PC-3 (cell line): Measurements from ENCODE around the gene ALKBH5. TPM values are rescaled to one million over a fixed set of nuclear protein-coding genes. Genes with fewer than 3 reads are reported as not detected.

Source experiments
- ATAC-seq: fragments of 200-7000 bp; cut with Tn5 transposase; 2 replicates; pipeline ENCODE4 v1.9.1; 2020; ENCODE audit warnings: mild to moderate bottlenecking, moderate library complexity
- BruUV-seq: library from RNA; stranded (reverse); fragments of 400-500 nt; replicated peaks from 2 replicates; lab custom pipeline; 2021; lab: Mats Ljungman, UMichigan
- CTCF ChIA-PET: fragments of 300-600 bp; sonication (Branson Sonifier 250); formaldehyde crosslinking; loops from one replicate; lab custom pipeline; 2022; ENCODE audit warnings: antibody characterized with exemption; lab: Charles Lee
- POLR2A ChIA-PET: fragments of 300-600 bp; sonication (Branson Sonifier 250); formaldehyde crosslinking; loops from one replicate; lab custom pipeline; 2022; ENCODE audit warnings: antibody characterized with exemption; ENCODE audit not compliant: unreplicated experiment; lab: Charles Lee
- DNase-seq: peaks from one replicate; pipeline ENCODE4 v3.0.0-alpha.2; 2015
- H2AFZ ChIP-seq: fragments of 300-600 bp; sonication (generic); 2 replicates; pipeline ENCODE4 v1.6.0; 2016; ENCODE audit warnings: antibody characterized with exemption, low read length
- H3F3A ChIP-seq: fragments of 300-600 bp; sonication (generic); one replicate; pipeline ENCODE4 v1.6.0; 2017; ENCODE audit warnings: antibody characterized with exemption, low read length, control low read depth, mild to moderate bottlenecking; ENCODE audit not compliant: unreplicated experiment
- H3K27ac ChIP-seq: fragments of 300-600 bp; sonication (generic); 2 replicates; pipeline ENCODE4 v1.5.1; 2016; ENCODE audit warnings: mild to moderate bottlenecking, low read length
- H3K27me3 ChIP-seq: fragments of 300-600 bp; sonication (generic); 2 replicates; pipeline ENCODE4 v1.6.1; 2016; ENCODE audit warnings: low read length, mixed read lengths
- H3K36me3 ChIP-seq: fragments of 300-600 bp; sonication (generic); 2 replicates; pipeline ENCODE4 v1.6.1; 2016; ENCODE audit warnings: low read depth, mixed run types, low read length, mixed read lengths
- H3K4me1 ChIP-seq: fragments of 300-600 bp; sonication (generic); 2 replicates; pipeline ENCODE4 v1.5.1; 2016; ENCODE audit warnings: low read length; ENCODE audit not compliant: insufficient read depth
- H3K4me2 ChIP-seq: fragments of 300-600 bp; sonication (generic); 2 replicates; pipeline ENCODE4 v1.6.0; 2016; ENCODE audit warnings: low read length
- H3K4me3 ChIP-seq: fragments of 300-600 bp; sonication (generic); 2 replicates; pipeline ENCODE4 v1.5.1; 2016; ENCODE audit warnings: mild to moderate bottlenecking, low read length, mixed read lengths
- H3K79me2 ChIP-seq: fragments of 300-600 bp; sonication (generic); 2 replicates; pipeline ENCODE4 v1.6.1; 2017; ENCODE audit warnings: low read length, mixed read lengths
- H3K9ac ChIP-seq: fragments of 300-600 bp; sonication (generic); 2 replicates; pipeline ENCODE4 v1.6.0; 2016; ENCODE audit warnings: mild to moderate bottlenecking, low read length
- H3K9me2 ChIP-seq: fragments of 300-600 bp; sonication (generic); replicated peaks from 2 replicates; pipeline ENCODE4 v1.6.1; 2016; ENCODE audit warnings: mixed run types, low read length, mixed read lengths
- H3K9me3 ChIP-seq: fragments of 300-600 bp; sonication (generic); 2 replicates; pipeline ENCODE4 v1.6.1; 2016; ENCODE audit warnings: low read length, mixed read lengths
- H4K20me1 ChIP-seq: fragments of 300-600 bp; sonication (generic); 2 replicates; pipeline ENCODE4 v1.6.1; 2016; ENCODE audit warnings: low read length, mixed read lengths
- EZH2 ChIP-seq: fragments of 300-600 bp; sonication (generic); IDR thresholded peaks from one replicate; pipeline ENCODE4 v1.6.1; 2017; ENCODE audit warnings: antibody characterized with exemption, mild to moderate bottlenecking, low read length; ENCODE audit not compliant: unreplicated experiment
- EZH2phosphoT487 ChIP-seq: fragments of 300-600 bp; sonication (generic); IDR thresholded peaks from 2 replicates; pipeline ENCODE4 v1.6.1; 2018; ENCODE audit warnings: mild to moderate bottlenecking, antibody characterized with exemption, low read length, borderline replicate concordance
- intact Hi-C: fragments of 100-400 bp; cut with micrococcal nuclease; formaldehyde crosslinking; loops from 2 replicates; pipeline ENCODE4 v1.9.0; 2023
- total RNA-seq: library from RNA; depleted of rRNA; stranded (reverse); fragments of >200 nt; gene quantifications from 2 replicates; pipeline ENCODE4 v1.2.3, GENCODE V29; 2014
- TF ChIP-seq, protein P1 (sequence below): fragments of 300-600 bp; sonication (generic); conservative IDR thresholded peaks from 2 replicates; pipeline ENCODE4 v1.5.1; 2017; ENCODE audit warnings: antibody characterized with exemption, low read depth, mild to moderate bottlenecking, low read length

Gene ALKBH5
- total RNA-seq, 1 experiment from 2014 or later = 207 TPM

DNA sequence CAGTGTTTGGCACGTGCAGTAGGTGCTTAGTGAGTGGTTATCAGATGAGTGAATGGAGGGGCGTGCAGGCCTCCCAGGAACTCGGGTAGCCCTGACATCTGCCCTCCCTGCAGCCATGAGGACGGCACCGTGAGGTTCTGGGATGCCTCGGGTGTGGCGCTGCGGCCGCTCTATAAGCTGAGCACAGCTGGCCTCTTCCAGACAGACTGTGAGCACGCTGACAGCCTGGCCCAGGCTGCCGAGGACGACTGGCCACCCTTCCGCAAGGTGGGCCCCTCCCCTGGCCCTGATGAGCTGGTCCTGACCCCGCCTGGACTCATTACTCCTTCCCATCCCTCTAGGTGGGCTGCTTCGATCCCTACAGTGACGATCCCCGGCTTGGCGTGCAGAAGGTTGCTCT, 52.9 kb downstream of the ALKBH5 start:
- intact Hi-C loops = no loop called here
- H3K27me3 ChIP-seq = no peaks in the 10 kb centered on the region
- peaks cover 16% of the 10 kb centered on the region for H3K4me1 ChIP-seq
- no peak for TF ChIP-seq EZH2
- no peak for TF ChIP-seq EZH2phosphoT487
- TF ChIP-seq, protein P1, sequence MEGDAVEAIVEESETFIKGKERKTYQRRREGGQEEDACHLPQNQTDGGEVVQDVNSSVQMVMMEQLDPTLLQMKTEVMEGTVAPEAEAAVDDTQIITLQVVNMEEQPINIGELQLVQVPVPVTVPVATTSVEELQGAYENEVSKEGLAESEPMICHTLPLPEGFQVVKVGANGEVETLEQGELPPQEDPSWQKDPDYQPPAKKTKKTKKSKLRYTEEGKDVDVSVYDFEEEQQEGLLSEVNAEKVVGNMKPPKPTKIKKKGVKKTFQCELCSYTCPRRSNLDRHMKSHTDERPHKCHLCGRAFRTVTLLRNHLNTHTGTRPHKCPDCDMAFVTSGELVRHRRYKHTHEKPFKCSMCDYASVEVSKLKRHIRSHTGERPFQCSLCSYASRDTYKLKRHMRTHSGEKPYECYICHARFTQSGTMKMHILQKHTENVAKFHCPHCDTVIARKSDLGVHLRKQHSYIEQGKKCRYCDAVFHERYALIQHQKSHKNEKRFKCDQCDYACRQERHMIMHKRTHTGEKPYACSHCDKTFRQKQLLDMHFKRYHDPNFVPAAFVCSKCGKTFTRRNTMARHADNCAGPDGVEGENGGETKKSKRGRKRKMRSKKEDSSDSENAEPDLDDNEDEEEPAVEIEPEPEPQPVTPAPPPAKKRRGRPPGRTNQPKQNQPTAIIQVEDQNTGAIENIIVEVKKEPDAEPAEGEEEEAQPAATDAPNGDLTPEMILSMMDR = no peak
- no TSS peak for BruUV-seq
- peak overlapping the region; percentile 71 for H3K9ac ChIP-seq
- H3K4me3 ChIP-seq = no peak overlapping the region
- H3K27ac ChIP-seq = peak overlapping the region; percentile 90
- CTCF ChIA-PET = no interaction called here
- 0 out of 2 replicates have a peak, but pooled peaks cover 4% of the 10 kb centered on the region for H4K20me1 ChIP-seq
- H2AFZ ChIP-seq = no peak overlapping the region
- H3K9me3 ChIP-seq = no peaks in the 10 kb centered on the region
- H3K9me2 ChIP-seq = no peaks in the 10 kb centered on the region
- POLR2A ChIA-PET = no interaction called here
- ATAC-seq = no peak
- no peaks in the 10 kb centered on the region for H3K79me2 ChIP-seq
- no peak for DNase-seq
- no peaks in the 10 kb centered on the region for H3F3A ChIP-seq
- H3K36me3 ChIP-seq = peaks cover 5% of the 10 kb centered on the region; the same call in 1 of the 2 replicates
- H3K4me2 ChIP-seq = no peak overlapping the region

GRCh38 chr17:18237461-18237860, 53.8 kb downstream of the ALKBH5 start:
- ChIA-PET CTCF (no interaction called here), POLR2A (no interaction called here)
- no peak for ATAC-seq
- Histone ChIP-seq H2AFZ (no peak overlapping the region), H3K79me2 (no peaks in the 10 kb centered on the region), H3K9ac (no peak overlapping the region), H3K9me3 (no peaks in the 10 kb centered on the region), H3F3A (no peaks in the 10 kb centered on the region), H3K4me2 (no peak overlapping the region), H3K4me1 (peaks cover 16% of the 10 kb centered on the region), H3K9me2 (no peaks in the 10 kb centered on the region), H3K27ac (no peak overlapping the region), H3K36me3 (peaks cover 5% of the 10 kb centered on the region; the same call in 1 of the 2 replicates), H3K4me3 (no peak overlapping the region), H4K20me1 (no peaks in the 10 kb centered on the region), H3K27me3 (no peaks in the 10 kb centered on the region)
- TF ChIP-seq EZH2phosphoT487 (no peak), EZH2 (no peak)
- TF ChIP-seq, protein P1 = no peak
- intact Hi-C loops = no loop called here
- no TSS peak for BruUV-seq
- no peak for DNase-seq

DNA sequence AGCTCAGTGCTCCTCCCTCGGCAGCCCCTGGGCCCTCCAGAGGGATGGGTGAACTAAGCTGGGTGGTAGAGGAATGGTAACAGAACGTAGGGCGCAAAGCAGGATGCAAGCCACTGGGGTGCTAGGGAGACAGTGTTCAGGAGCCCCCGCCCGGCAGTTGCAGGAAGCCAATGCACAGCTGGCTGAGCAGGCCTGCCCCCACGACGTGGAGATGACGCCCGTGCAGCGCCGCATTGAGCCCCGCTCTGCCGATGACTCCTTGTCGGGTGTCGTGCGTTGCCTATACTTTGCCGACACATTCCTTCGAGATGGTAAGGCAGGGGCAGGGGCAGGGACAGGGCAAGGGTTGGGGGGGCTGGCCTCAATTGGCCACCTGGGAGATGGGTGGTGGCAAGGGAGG, 54.7 kb downstream of the ALKBH5 start:
- no peaks in the 10 kb centered on the region for H3F3A ChIP-seq
- no peak for ATAC-seq
- ChIA-PET CTCF (no interaction called here), POLR2A (no interaction called here)
- TF ChIP-seq, protein P1 = no peak
- TF ChIP-seq EZH2phosphoT487 = no peak
- no peak for TF ChIP-seq EZH2
- no peak overlapping the region for H3K4me2 ChIP-seq
- no peaks in the 10 kb centered on the region for H3K27me3 ChIP-seq
- no peaks in the 10 kb centered on the region for H4K20me1 ChIP-seq
- intact Hi-C loops = no loop called here
- no peaks in the 10 kb centered on the region for H3K9me2 ChIP-seq
- no peak overlapping the region for H3K4me3 ChIP-seq
- BruUV-seq = no TSS peak
- no peak overlapping the region for H3K27ac ChIP-seq
- H2AFZ ChIP-seq = no peak overlapping the region
- H3K9me3 ChIP-seq = no peaks in the 10 kb centered on the region
- H3K79me2 ChIP-seq = no peaks in the 10 kb centered on the region
- H3K36me3 ChIP-seq = peaks cover 5% of the 10 kb centered on the region; the same call in 1 of the 2 replicates
- no peak for DNase-seq
- H3K9ac ChIP-seq = no peak overlapping the region
- H3K4me1 ChIP-seq = peaks cover 16% of the 10 kb centered on the region
